HL-60 (cell line): ENCODE data around the gene WWP2.

ENCODE experiments used
- DNase-seq, 2 experiments: peaks; one replicate each; pipeline ENCODE4 v3.0.0-alpha.2; 2010 to 2020; ENCODE audit warnings: low read depth in 1 of 2, low spot score in 1 of 2
- H3K27ac ChIP-seq: fragments of 250-450 bp; sonication (Bioruptor Pico); replicated peaks from 2 replicates; pipeline ENCODE4 v1.5.1; 2020; ENCODE audit warnings: mild to moderate bottlenecking, moderate library complexity
- H3K27me3 ChIP-seq: fragments of 250-450 bp; sonication (Bioruptor Pico); 2 replicates; pipeline ENCODE4 v1.5.1; 2021; ENCODE audit warnings: mild to moderate bottlenecking, moderate library complexity; ENCODE audit not compliant: insufficient read depth, poor library complexity, severe bottlenecking
- H3K4me3 ChIP-seq: replicated peaks from 2 replicates; pipeline ENCODE4 v1.5.1; 2011; ENCODE audit warnings: mild to moderate bottlenecking, control low read depth, low read length; ENCODE audit not compliant: insufficient read depth
- CTCF ChIP-seq: IDR thresholded peaks from one replicate; pipeline ENCODE4 v1.5.1; 2011; ENCODE audit warnings: low read length, control low read depth, inconsistent platforms; ENCODE audit not compliant: insufficient read depth
- GABPA ChIP-seq: IDR thresholded peaks from 2 replicates; pipeline ENCODE4 v1.6.1; 2012; ENCODE audit warnings: low read depth
- POLR2AphosphoS5 ChIP-seq: IDR thresholded peaks from 2 replicates; pipeline ENCODE4 v1.6.1; 2012; ENCODE audit warnings: low read depth
- REST ChIP-seq: IDR thresholded peaks from 2 replicates; pipeline ENCODE4 v1.6.1; 2012; ENCODE audit warnings: low read depth; ENCODE audit not compliant: insufficient replicate concordance
- SPI1 ChIP-seq: IDR thresholded peaks from 2 replicates; pipeline ENCODE4 v1.6.1; 2012; ENCODE audit warnings: low read depth, mild to moderate bottlenecking, borderline replicate concordance

The WWP2 gene

DNA sequence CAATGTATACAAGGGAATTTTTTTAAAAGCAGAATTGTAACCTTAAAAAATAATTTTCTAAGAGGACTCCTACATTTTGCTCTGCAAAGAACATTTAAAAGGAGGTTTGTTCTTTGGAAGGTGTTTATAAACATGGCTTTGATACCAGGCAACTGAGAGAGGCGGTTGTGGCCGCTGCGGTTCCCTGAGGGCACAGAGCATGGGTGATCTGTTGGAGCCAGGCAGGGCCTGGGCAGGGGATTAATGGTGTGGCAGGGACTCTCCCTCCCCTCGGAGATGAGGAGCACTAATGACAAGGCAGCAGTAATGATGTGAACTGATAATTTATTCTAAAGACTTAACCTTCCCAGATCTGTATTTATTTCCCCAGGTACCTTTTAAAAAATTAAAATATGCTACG, 65.4 kb downstream of the WWP2 start:
- H3K27me3 ChIP-seq, result no peaks in the 10 kb centered on the region
- TF ChIP-seq POLR2AphosphoS5 (no peak), REST (no peak), CTCF (no peak)
- no peak for DNase-seq
- no peak overlapping the region for H3K27ac ChIP-seq
- no peak overlapping the region for H3K4me3 ChIP-seq

GRCh38 chr16:69829338-69829737, 67.2 kb downstream of the WWP2 start:
- Histone ChIP-seq H3K4me3 (no peak overlapping the region), H3K27ac (no peak overlapping the region), H3K27me3 (no peaks in the 10 kb centered on the region)
- TF ChIP-seq REST (no peak), SPI1 (no peak), POLR2AphosphoS5 (no peak), CTCF (no peak), GABPA (no peak)
- DNase-seq, result no peak

GRCh38 chr16:69830146-69830533, 68.0 kb downstream of the WWP2 start:
- Histone ChIP-seq H3K27me3 (no peaks in the 10 kb centered on the region), H3K4me3 (no peak overlapping the region), H3K27ac (no peak overlapping the region)
- no peak for DNase-seq
- TF ChIP-seq GABPA, result no peak

DNA sequence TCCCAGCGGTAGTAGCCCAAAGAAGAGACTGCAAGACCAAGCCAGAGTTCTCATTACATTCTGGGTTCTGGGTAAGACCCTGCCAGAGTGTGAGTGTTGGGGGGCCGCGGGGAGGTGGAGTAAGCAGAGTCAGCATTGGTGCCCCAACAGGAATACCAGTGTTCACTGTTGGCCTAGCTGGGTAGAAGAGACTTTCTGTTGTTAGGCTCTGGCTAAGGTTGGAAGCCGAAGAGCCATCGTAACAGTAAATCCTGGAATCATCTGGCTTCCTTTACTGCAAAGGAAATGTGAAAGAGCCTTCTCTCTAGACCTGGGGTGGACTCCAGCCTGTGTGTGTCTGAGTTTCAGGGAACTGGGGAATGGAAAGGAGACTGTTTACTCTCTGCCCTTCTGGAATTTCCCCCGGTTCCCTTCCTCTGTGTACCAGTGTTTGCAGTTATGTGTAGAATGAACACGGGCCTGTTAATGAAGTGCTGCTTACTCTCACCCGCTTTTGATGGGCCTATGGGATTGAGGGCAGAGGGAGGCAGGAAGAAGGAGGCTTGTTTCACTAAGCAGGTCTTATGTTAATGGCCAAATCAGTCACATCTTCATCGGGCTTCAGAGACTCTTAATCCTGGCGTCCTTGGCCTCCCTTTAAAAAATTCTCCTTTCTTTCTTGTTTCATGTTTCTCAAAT, 68.5 kb downstream of the WWP2 start:
- Histone ChIP-seq H3K4me3 (no peak overlapping the region), H3K27me3 (no peaks in the 10 kb centered on the region), H3K27ac (no peak overlapping the region)
- DNase-seq, result no peak
- TF ChIP-seq POLR2AphosphoS5 (no peak), CTCF (no peak), GABPA (no peak)
